ENCODE data around the gene CEP128.

Gene CEP128

GRCh38 chr14:80538633-80539375, 402.7 kb downstream of the CEP128 start:
- H3K27ac Mint-ChIP-seq, result no peak overlapping the region
- no peaks in the 10 kb centered on the region for H3K4me1 Mint-ChIP-seq (ENCODE audit: low read depth in 2 of 2)
- H3K36me3 Mint-ChIP-seq (ENCODE audit: insufficient read depth), result no peaks in the 10 kb centered on the region
- H3K4me3 Mint-ChIP-seq, result no peak overlapping the region
- H3K9me3 Mint-ChIP-seq, result no peaks in the 10 kb centered on the region
- no peak for DNase-seq
- no peaks in the 10 kb centered on the region for H3K27me3 Mint-ChIP-seq
- ATAC-seq (replicated peaks), result no peak

GRCh38 chr14:80537626-80538025, 403.9 kb downstream of the CEP128 start:
- Mint-ChIP-seq H3K9me3 (no peaks in the 10 kb centered on the region), H3K36me3 (ENCODE audit: insufficient read depth) (no peaks in the 10 kb centered on the region), H3K27me3 (no peaks in the 10 kb centered on the region), H3K27ac (no peak overlapping the region), H3K4me1 (ENCODE audit: low read depth in 2 of 2) (no peaks in the 10 kb centered on the region), H3K4me3 (no peak overlapping the region)
- DNase-seq, result no peak
- no peak for ATAC-seq (replicated peaks)

GRCh38 chr14:80536456-80536855, 405.1 kb downstream of the CEP128 start:
- H3K27me3 Mint-ChIP-seq, result no peaks in the 10 kb centered on the region
- DNase-seq (no peak), ATAC-seq (replicated peaks) (no peak)
- H3K4me1 Mint-ChIP-seq (ENCODE audit: low read depth in 2 of 2), result no peaks in the 10 kb centered on the region
- H3K36me3 Mint-ChIP-seq (ENCODE audit: insufficient read depth), result no peaks in the 10 kb centered on the region
- no peak overlapping the region for H3K27ac Mint-ChIP-seq
- no peak overlapping the region for H3K4me3 Mint-ChIP-seq
- no peaks in the 10 kb centered on the region for H3K9me3 Mint-ChIP-seq

GRCh38 chr14:80535171-80535570, 406.4 kb downstream of the CEP128 start:
- Mint-ChIP-seq H3K9me3 (no peaks in the 10 kb centered on the region), H3K4me3 (no peak overlapping the region), H3K4me1 (ENCODE audit: low read depth in 2 of 2) (no peaks in the 10 kb centered on the region), H3K27me3 (no peaks in the 10 kb centered on the region), H3K27ac (no peak overlapping the region), H3K36me3 (ENCODE audit: insufficient read depth) (no peaks in the 10 kb centered on the region)
- ATAC-seq (replicated peaks), result no peak
- DNase-seq, result no peak

GRCh38 chr14:80523518-80524117, 417.9 kb downstream of the CEP128 start:
- H3K36me3 Mint-ChIP-seq (ENCODE audit: insufficient read depth), result no peaks in the 10 kb centered on the region
- no peaks in the 10 kb centered on the region for H3K9me3 Mint-ChIP-seq

GRCh38 chr14:80522936-80523335, 418.6 kb downstream of the CEP128 start:
- DNase-seq (no peak), ATAC-seq (replicated peaks) (no peak)
- H3K4me1 Mint-ChIP-seq (ENCODE audit: low read depth in 2 of 2), result no peaks in the 10 kb centered on the region
- H3K36me3 Mint-ChIP-seq (ENCODE audit: insufficient read depth), result no peaks in the 10 kb centered on the region
- H3K9me3 Mint-ChIP-seq, result no peaks in the 10 kb centered on the region
- no peaks in the 10 kb centered on the region for H3K27me3 Mint-ChIP-seq
- no peak overlapping the region for H3K27ac Mint-ChIP-seq
- no peak overlapping the region for H3K4me3 Mint-ChIP-seq

More at GRCh38 chr14:80523518-80524117, 417.9 kb downstream of the CEP128 start:
- ATAC-seq (replicated peaks) (no peak), DNase-seq (no peak)
- Mint-ChIP-seq H3K27ac (no peak overlapping the region), H3K4me1 (ENCODE audit: low read depth in 2 of 2) (no peaks in the 10 kb centered on the region), H3K27me3 (no peaks in the 10 kb centered on the region), H3K4me3 (no peak overlapping the region)

GRCh38 chr14:80522411-80522810, 419.1 kb downstream of the CEP128 start:
- no peak for ATAC-seq (replicated peaks)
- no peaks in the 10 kb centered on the region for H3K36me3 Mint-ChIP-seq (ENCODE audit: insufficient read depth)

GRCh38 chr14:80521456-80521855, 420.1 kb downstream of the CEP128 start:
- Mint-ChIP-seq H3K27me3 (no peaks in the 10 kb centered on the region), H3K4me3 (no peak overlapping the region), H3K9me3 (no peaks in the 10 kb centered on the region), H3K27ac (no peak overlapping the region), H3K4me1 (ENCODE audit: low read depth in 2 of 2) (no peaks in the 10 kb centered on the region), H3K36me3 (ENCODE audit: insufficient read depth) (no peaks in the 10 kb centered on the region)
- no peak for ATAC-seq (replicated peaks)
- no peak for DNase-seq

More at GRCh38 chr14:80522411-80522810, 419.1 kb downstream of the CEP128 start:
- no peak for DNase-seq
- no peaks in the 10 kb centered on the region for H3K27me3 Mint-ChIP-seq
- no peaks in the 10 kb centered on the region for H3K4me1 Mint-ChIP-seq (ENCODE audit: low read depth in 2 of 2)
- no peaks in the 10 kb centered on the region for H3K9me3 Mint-ChIP-seq
- no peak overlapping the region for H3K4me3 Mint-ChIP-seq
- no peak overlapping the region for H3K27ac Mint-ChIP-seq

- no peaks in the 10 kb centered on the region for H3K27me3 Mint-ChIP-seq
- ATAC-seq (replicated peaks) (no peak), DNase-seq (no peak)
- no peaks in the 10 kb centered on the region for H3K36me3 Mint-ChIP-seq (ENCODE audit: insufficient read depth)
- H3K27ac Mint-ChIP-seq, result no peak overlapping the region
- no peaks in the 10 kb centered on the region for H3K4me1 Mint-ChIP-seq (ENCODE audit: low read depth in 2 of 2)
- H3K4me3 Mint-ChIP-seq, result no peak overlapping the region
- H3K9me3 Mint-ChIP-seq, result peaks cover 1 to 4% of the 10 kb centered on the region in 2 donors
These were observed 422.5 kb downstream of the CEP128 start for GRCh38 chr14:80519002-80519401.

- Mint-ChIP-seq H3K27me3 (no peaks in the 10 kb centered on the region), H3K27ac (no peak overlapping the region), H3K9me3 (peaks cover 1 to 10% of the 10 kb centered on the region in 2 donors), H3K36me3 (ENCODE audit: insufficient read depth) (no peaks in the 10 kb centered on the region), H3K4me3 (no peak overlapping the region), H3K4me1 (ENCODE audit: low read depth in 2 of 2) (no peaks in the 10 kb centered on the region)
- DNase-seq (no peak), ATAC-seq (replicated peaks) (no peak)
These were observed 423.4 kb downstream of the CEP128 start for GRCh38 chr14:80518173-80518572.

GRCh38 chr14:80507292-80507869, 434.2 kb downstream of the CEP128 start:
- H3K27me3 Mint-ChIP-seq, result no peaks in the 10 kb centered on the region
- no peak overlapping the region for H3K27ac Mint-ChIP-seq
- H3K36me3 Mint-ChIP-seq (ENCODE audit: insufficient read depth), result no peaks in the 10 kb centered on the region
- peaks cover 0 to 10% of the 10 kb centered on the region in 2 donors for H3K9me3 Mint-ChIP-seq
- ATAC-seq (replicated peaks), result no peak
- H3K4me3 Mint-ChIP-seq, result no peak overlapping the region
- no peak for DNase-seq
- H3K4me1 Mint-ChIP-seq (ENCODE audit: low read depth in 2 of 2), result no peaks in the 10 kb centered on the region

- no peaks in the 10 kb centered on the region for H3K4me1 Mint-ChIP-seq (ENCODE audit: low read depth in 2 of 2)
- H3K4me3 Mint-ChIP-seq, result no peak overlapping the region
- DNase-seq (no peak), ATAC-seq (replicated peaks) (no peak)
- H3K27me3 Mint-ChIP-seq, result no peaks in the 10 kb centered on the region
- H3K36me3 Mint-ChIP-seq (ENCODE audit: insufficient read depth), result no peaks in the 10 kb centered on the region
- no peak overlapping the region for H3K27ac Mint-ChIP-seq
- H3K9me3 Mint-ChIP-seq, result no peaks in the 10 kb centered on the region
These were observed 436.8 kb downstream of the CEP128 start for GRCh38 chr14:80504781-80505180.

- no peak overlapping the region for H3K27ac Mint-ChIP-seq
- no peaks in the 10 kb centered on the region for H3K27me3 Mint-ChIP-seq
- ATAC-seq (replicated peaks) (no peak), DNase-seq (no peak)
- H3K4me3 Mint-ChIP-seq, result no peak overlapping the region
- H3K4me1 Mint-ChIP-seq (ENCODE audit: low read depth in 2 of 2), result no peaks in the 10 kb centered on the region
- H3K9me3 Mint-ChIP-seq, result no peaks in the 10 kb centered on the region
- H3K36me3 Mint-ChIP-seq (ENCODE audit: insufficient read depth), result no peaks in the 10 kb centered on the region
These were observed 443.0 kb downstream of the CEP128 start for GRCh38 chr14:80498533-80498932.

GRCh38 chr14:80496090-80496489, 445.4 kb downstream of the CEP128 start:
- Mint-ChIP-seq H3K4me3 (no peak overlapping the region), H3K36me3 (ENCODE audit: insufficient read depth) (no peaks in the 10 kb centered on the region), H3K9me3 (no peaks in the 10 kb centered on the region)

More at GRCh38 chr14:80496090-80496489, 445.4 kb downstream of the CEP128 start:
- no peaks in the 10 kb centered on the region for H3K27me3 Mint-ChIP-seq
- no peak for ATAC-seq (replicated peaks)
- peaks cover 4% of the 10 kb centered on the region in 2 donors for H3K4me1 Mint-ChIP-seq (ENCODE audit: low read depth in 2 of 2)
- H3K27ac Mint-ChIP-seq, result no peak overlapping the region
- DNase-seq, result no peak
